BE2C (cell line): ENCODE data around the gene DHX40.

ENCODE experiments used
- DNase-seq: peaks from one replicate; pipeline ENCODE4 v3.0.0-alpha.2; 2020
- H3K27me3 ChIP-seq: fragments of 250-450 bp; sonication (Bioruptor Pico); 2 replicates; pipeline ENCODE4 v1.5.1; 2020; ENCODE audit warnings: mild to moderate bottlenecking
- H3K36me3 ChIP-seq: fragments of 250-450 bp; sonication (Bioruptor Pico); 2 replicates; pipeline ENCODE4 v1.5.1; 2020; ENCODE audit warnings: mild to moderate bottlenecking
- H3K4me1 ChIP-seq: fragments of 250-450 bp; sonication (Bioruptor Pico); 2 replicates; pipeline ENCODE4 v1.5.1; 2020
- H3K4me3 ChIP-seq: 2 replicates; pipeline ENCODE4 v1.5.1; 2011; ENCODE audit warnings: low read depth, low read length
- H3K9me3 ChIP-seq: fragments of 250-450 bp; sonication (Bioruptor Pico); 2 replicates; pipeline ENCODE4 v1.5.1; 2020
- CTCF ChIP-seq: IDR thresholded peaks from 2 replicates; pipeline ENCODE4 v1.5.1; 2012; ENCODE audit warnings: mild to moderate bottlenecking, low read depth, low read length

Gene DHX40

GRCh38 chr17:59621771-59622170 lies 56.4 kb downstream of the DHX40 start:
- no peaks in the 10 kb centered on the region for H3K27me3 ChIP-seq
- H3K9me3 ChIP-seq = no peaks in the 10 kb centered on the region
- H3K4me3 ChIP-seq = peak overlapping the region; percentile 97
- H3K36me3 ChIP-seq = peaks cover 13% of the 10 kb centered on the region
- H3K4me1 ChIP-seq = peaks cover 7% of the 10 kb centered on the region; the same call in 1 of the 2 replicates
- TF ChIP-seq CTCF = no peak
- DNase-seq = no peak

GRCh38 chr17:59623151-59623550 lies 57.7 kb downstream of the DHX40 start:
- Histone ChIP-seq H3K4me1 (peaks cover 3% of the 10 kb centered on the region; the same call in 1 of the 2 replicates), H3K9me3 (no peaks in the 10 kb centered on the region), H3K4me3 (no peak overlapping the region), H3K27me3 (no peaks in the 10 kb centered on the region), H3K36me3 (peaks cover 15% of the 10 kb centered on the region)
- no peak for DNase-seq
- no peak for TF ChIP-seq CTCF

- no peak for DNase-seq
- peaks cover 3% of the 10 kb centered on the region; the same call in 1 of the 2 replicates for H3K4me1 ChIP-seq
- peaks cover 15% of the 10 kb centered on the region for H3K36me3 ChIP-seq
These were observed 61.3 kb downstream of the DHX40 start for GRCh38 chr17:59626756-59627155.

GRCh38 chr17:59627274-59627673 lies 61.9 kb downstream of the DHX40 start:
- no peak for DNase-seq
- H3K4me1 ChIP-seq = peaks cover 3% of the 10 kb centered on the region; the same call in 1 of the 2 replicates
- no peak overlapping the region for H3K4me3 ChIP-seq
- H3K27me3 ChIP-seq = no peaks in the 10 kb centered on the region
- H3K9me3 ChIP-seq = no peaks in the 10 kb centered on the region
- H3K36me3 ChIP-seq = peaks cover 15% of the 10 kb centered on the region
- TF ChIP-seq CTCF = no peak

More at GRCh38 chr17:59626756-59627155, 61.3 kb downstream of the DHX40 start:
- Histone ChIP-seq H3K27me3 (no peaks in the 10 kb centered on the region), H3K4me3 (no peak overlapping the region), H3K9me3 (no peaks in the 10 kb centered on the region)
- no peak for TF ChIP-seq CTCF

GRCh38 chr17:59627770-59628171 lies 62.4 kb downstream of the DHX40 start:
- Histone ChIP-seq H3K4me1 (no peaks in the 10 kb centered on the region), H3K4me3 (no peak overlapping the region), H3K36me3 (peaks cover 11% of the 10 kb centered on the region), H3K9me3 (no peaks in the 10 kb centered on the region), H3K27me3 (no peaks in the 10 kb centered on the region)
- no peak for TF ChIP-seq CTCF
- DNase-seq = no peak

- no peak overlapping the region for H3K4me3 ChIP-seq
- no peak for DNase-seq
- H3K4me1 ChIP-seq = peaks cover 3% of the 10 kb centered on the region; the same call in 1 of the 2 replicates
- TF ChIP-seq CTCF = no peak
- H3K27me3 ChIP-seq = no peaks in the 10 kb centered on the region
- peaks cover 6% of the 10 kb centered on the region for H3K36me3 ChIP-seq
- H3K9me3 ChIP-seq = no peaks in the 10 kb centered on the region
These were observed 63.8 kb downstream of the DHX40 start for GRCh38 chr17:59629174-59629573.
